ENCODE measurements around the gene CLK2.
"Not testable (repeated sequence)": the region's sequence is repeated elsewhere in the genome, so short reads cannot be mapped to it uniquely, and the experiment has no call there.

The CLK2 gene

GRCh38 chr1:155295942-155296267 is 22.6 kb upstream of the CLK2 start:
- DNase-seq, result no peak

- no peak for DNase-seq
Measured at GRCh38 chr1:155295183-155295941, 22.1 kb upstream of the CLK2 start.

GRCh38 chr1:155294520-155295182 is 21.3 kb upstream of the CLK2 start:
- no peak for DNase-seq

- DNase-seq, result no peak
Measured at GRCh38 chr1:155293086-155293749, 19.9 kb upstream of the CLK2 start.

- not testable (repeated sequence) for DNase-seq
Measured at GRCh38 chr1:155291006-155291405, 17.7 kb upstream of the CLK2 start.

- DNase-seq, result no peak
Measured at GRCh38 chr1:155287987-155288543, 14.8 kb upstream of the CLK2 start.

GRCh38 chr1:155286544-155286943 is 13.2 kb upstream of the CLK2 start:
- no peak for DNase-seq

- no peak for DNase-seq
Measured at GRCh38 chr1:155285631-155286044, 12.3 kb upstream of the CLK2 start.

- DNase-seq, result no peak
Measured at GRCh38 chr1:155285063-155285462, 11.8 kb upstream of the CLK2 start.

GRCh38 chr1:155284476-155284875 is 11.2 kb upstream of the CLK2 start:
- DNase-seq, result no peak

- no peak for DNase-seq
Measured at GRCh38 chr1:155282488-155283091, 9.3 kb upstream of the CLK2 start.

- no peak for DNase-seq
Measured at GRCh38 chr1:155279268-155279667, 6.0 kb upstream of the CLK2 start.

- no peak for DNase-seq
Measured at GRCh38 chr1:155278689-155279160, 5.4 kb upstream of the CLK2 start.

- DNase-seq, result peak; percentile 77
Measured at GRCh38 chr1:155277902-155278688, 4.8 kb upstream of the CLK2 start.

GRCh38 chr1:155277070-155277901 is 4.0 kb upstream of the CLK2 start, which contains the start of gene HCN3:
Gene HCN3, plus strand, starts transcription at chr1:155277463. Its CDS starts 128 bp downstream, at chr1:155277591.
- DNase-seq, result peak; percentile 96

- DNase-seq, result no peak
Measured at GRCh38 chr1:155272466-155273342, 600 bp downstream of the CLK2 start.

GRCh38 chr1:155269381-155269780 is 3.9 kb downstream of the CLK2 start:
- no peak for DNase-seq

- DNase-seq, result no peak
Measured at GRCh38 chr1:155268630-155269029, 4.7 kb downstream of the CLK2 start.

GRCh38 chr1:155267373-155267772 is 5.9 kb downstream of the CLK2 start:
- no peak for DNase-seq

- no peak for DNase-seq
Measured at GRCh38 chr1:155266553-155266952, 6.8 kb downstream of the CLK2 start.
